Measurements from ENCODE around the gene LYST. TPM values are rescaled to one million over a fixed set of nuclear protein-coding genes. Genes with fewer than 3 reads are reported as not detected.

Gene LYST
- polyA plus RNA-seq, 1 donor from 2014 or later = 23.4 TPM

- no peaks in the 10 kb centered on the region for H3K36me3 ChIP-seq (ENCODE audit: insufficient read depth, low read length)
- H3K9ac ChIP-seq (ENCODE audit: low read length) = no peak overlapping the region
- no peaks in the 10 kb centered on the region for H3K9me2 ChIP-seq (ENCODE audit: insufficient read depth, low read length)
- no peak overlapping the region for H3K4me3 ChIP-seq (ENCODE audit: low read length)
- H2AFZ ChIP-seq (ENCODE audit: low read depth, low read length) = no peak overlapping the region
- H4K20me1 ChIP-seq (ENCODE audit: insufficient read depth) = no peaks in the 10 kb centered on the region
- H3K79me2 ChIP-seq (replicated peaks; ENCODE audit: insufficient read depth, low read length) = no peaks in the 10 kb centered on the region
- H3K4me2 ChIP-seq (ENCODE audit: low read length) = no peak overlapping the region
- H3F3A ChIP-seq (ENCODE audit: insufficient read depth, low read length, poor library complexity, severe bottlenecking) = no peaks in the 10 kb centered on the region
- H3K27ac ChIP-seq (ENCODE audit: low read length) = no peak overlapping the region
- H3K9me3 ChIP-seq (ENCODE audit: low read length) = no peaks in the 10 kb centered on the region
- no peak for TF ChIP-seq RAD21 (conservative IDR thresholded peaks at IDR 0.05)
- TF ChIP-seq, protein P1, sequence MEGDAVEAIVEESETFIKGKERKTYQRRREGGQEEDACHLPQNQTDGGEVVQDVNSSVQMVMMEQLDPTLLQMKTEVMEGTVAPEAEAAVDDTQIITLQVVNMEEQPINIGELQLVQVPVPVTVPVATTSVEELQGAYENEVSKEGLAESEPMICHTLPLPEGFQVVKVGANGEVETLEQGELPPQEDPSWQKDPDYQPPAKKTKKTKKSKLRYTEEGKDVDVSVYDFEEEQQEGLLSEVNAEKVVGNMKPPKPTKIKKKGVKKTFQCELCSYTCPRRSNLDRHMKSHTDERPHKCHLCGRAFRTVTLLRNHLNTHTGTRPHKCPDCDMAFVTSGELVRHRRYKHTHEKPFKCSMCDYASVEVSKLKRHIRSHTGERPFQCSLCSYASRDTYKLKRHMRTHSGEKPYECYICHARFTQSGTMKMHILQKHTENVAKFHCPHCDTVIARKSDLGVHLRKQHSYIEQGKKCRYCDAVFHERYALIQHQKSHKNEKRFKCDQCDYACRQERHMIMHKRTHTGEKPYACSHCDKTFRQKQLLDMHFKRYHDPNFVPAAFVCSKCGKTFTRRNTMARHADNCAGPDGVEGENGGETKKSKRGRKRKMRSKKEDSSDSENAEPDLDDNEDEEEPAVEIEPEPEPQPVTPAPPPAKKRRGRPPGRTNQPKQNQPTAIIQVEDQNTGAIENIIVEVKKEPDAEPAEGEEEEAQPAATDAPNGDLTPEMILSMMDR (IDR thresholded peaks at IDR 0.05; ENCODE audit: poor library complexity, severe bottlenecking) = no peak
- TF ChIP-seq EP300 (conservative IDR thresholded peaks at IDR 0.05; ENCODE audit: poor library complexity, severe bottlenecking) = no peak
- no peak for TF ChIP-seq TAF1 (IDR thresholded peaks at IDR 0.05; ENCODE audit: low read depth)
- no peak for TF ChIP-seq EZH2 (IDR thresholded peaks at IDR 0.05; ENCODE audit: borderline replicate concordance, insufficient read depth, low read length, poor library complexity, severe bottlenecking)
- no peak for TF ChIP-seq MXI1 (conservative IDR thresholded peaks at IDR 0.05; ENCODE audit: poor library complexity, severe bottlenecking)
- H3K27me3 ChIP-seq (ENCODE audit: insufficient read depth, low read depth, low read length) = no peaks in the 10 kb centered on the region
Measured at GRCh38 chr1:235657269-235657668, 209.4 kb downstream of the LYST start.

- H3F3A ChIP-seq (ENCODE audit: insufficient read depth, low read length, poor library complexity, severe bottlenecking) = no peaks in the 10 kb centered on the region
- no peak overlapping the region for H2AFZ ChIP-seq (ENCODE audit: low read depth, low read length)
- TF ChIP-seq, protein P1 (IDR thresholded peaks at IDR 0.05; ENCODE audit: poor library complexity, severe bottlenecking) = no peak
- TF ChIP-seq MXI1 (conservative IDR thresholded peaks at IDR 0.05; ENCODE audit: poor library complexity, severe bottlenecking) (no peak), EP300 (conservative IDR thresholded peaks at IDR 0.05; ENCODE audit: poor library complexity, severe bottlenecking) (no peak), POLR2AphosphoS5 (IDR thresholded peaks at IDR 0.05) (no peak), EZH2 (IDR thresholded peaks at IDR 0.05; ENCODE audit: borderline replicate concordance, insufficient read depth, low read length, poor library complexity, severe bottlenecking) (no peak), RAD21 (conservative IDR thresholded peaks at IDR 0.05) (no peak), SMC3 (conservative IDR thresholded peaks at IDR 0.05; ENCODE audit: poor library complexity) (no peak), TAF1 (IDR thresholded peaks at IDR 0.05; ENCODE audit: low read depth) (no peak)
- TF ChIP-seq, protein P2, sequence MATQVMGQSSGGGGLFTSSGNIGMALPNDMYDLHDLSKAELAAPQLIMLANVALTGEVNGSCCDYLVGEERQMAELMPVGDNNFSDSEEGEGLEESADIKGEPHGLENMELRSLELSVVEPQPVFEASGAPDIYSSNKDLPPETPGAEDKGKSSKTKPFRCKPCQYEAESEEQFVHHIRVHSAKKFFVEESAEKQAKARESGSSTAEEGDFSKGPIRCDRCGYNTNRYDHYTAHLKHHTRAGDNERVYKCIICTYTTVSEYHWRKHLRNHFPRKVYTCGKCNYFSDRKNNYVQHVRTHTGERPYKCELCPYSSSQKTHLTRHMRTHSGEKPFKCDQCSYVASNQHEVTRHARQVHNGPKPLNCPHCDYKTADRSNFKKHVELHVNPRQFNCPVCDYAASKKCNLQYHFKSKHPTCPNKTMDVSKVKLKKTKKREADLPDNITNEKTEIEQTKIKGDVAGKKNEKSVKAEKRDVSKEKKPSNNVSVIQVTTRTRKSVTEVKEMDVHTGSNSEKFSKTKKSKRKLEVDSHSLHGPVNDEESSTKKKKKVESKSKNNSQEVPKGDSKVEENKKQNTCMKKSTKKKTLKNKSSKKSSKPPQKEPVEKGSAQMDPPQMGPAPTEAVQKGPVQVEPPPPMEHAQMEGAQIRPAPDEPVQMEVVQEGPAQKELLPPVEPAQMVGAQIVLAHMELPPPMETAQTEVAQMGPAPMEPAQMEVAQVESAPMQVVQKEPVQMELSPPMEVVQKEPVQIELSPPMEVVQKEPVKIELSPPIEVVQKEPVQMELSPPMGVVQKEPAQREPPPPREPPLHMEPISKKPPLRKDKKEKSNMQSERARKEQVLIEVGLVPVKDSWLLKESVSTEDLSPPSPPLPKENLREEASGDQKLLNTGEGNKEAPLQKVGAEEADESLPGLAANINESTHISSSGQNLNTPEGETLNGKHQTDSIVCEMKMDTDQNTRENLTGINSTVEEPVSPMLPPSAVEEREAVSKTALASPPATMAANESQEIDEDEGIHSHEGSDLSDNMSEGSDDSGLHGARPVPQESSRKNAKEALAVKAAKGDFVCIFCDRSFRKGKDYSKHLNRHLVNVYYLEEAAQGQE (IDR thresholded peaks at IDR 0.05; ENCODE audit: borderline replicate concordance) = no peak
Measured at GRCh38 chr1:235652364-235652763, 214.3 kb downstream of the LYST start.

More at GRCh38 chr1:235652364-235652763, 214.3 kb downstream of the LYST start:
- no peak overlapping the region for H3K27ac ChIP-seq (ENCODE audit: low read length)
- H3K9ac ChIP-seq (ENCODE audit: low read length) = no peak overlapping the region
- no peak overlapping the region for H3K4me2 ChIP-seq (ENCODE audit: low read length)
- H3K79me2 ChIP-seq (replicated peaks; ENCODE audit: insufficient read depth, low read length) = peaks cover 19% of the 10 kb centered on the region
- no peaks in the 10 kb centered on the region for H3K36me3 ChIP-seq (ENCODE audit: insufficient read depth, low read length)
- H3K27me3 ChIP-seq (ENCODE audit: insufficient read depth, low read depth, low read length) = peaks cover 12% of the 10 kb centered on the region
- no peaks in the 10 kb centered on the region for H3K9me2 ChIP-seq (ENCODE audit: insufficient read depth, low read length)
- H3K4me3 ChIP-seq (ENCODE audit: low read length) = no peak overlapping the region
- no peaks in the 10 kb centered on the region for H4K20me1 ChIP-seq (ENCODE audit: insufficient read depth)
- no peaks in the 10 kb centered on the region for H3K9me3 ChIP-seq (ENCODE audit: low read length)

All from neural cell (in vitro differentiated cells).